ENCODE data around the gene AKAP6.

Gene AKAP6

DNA sequence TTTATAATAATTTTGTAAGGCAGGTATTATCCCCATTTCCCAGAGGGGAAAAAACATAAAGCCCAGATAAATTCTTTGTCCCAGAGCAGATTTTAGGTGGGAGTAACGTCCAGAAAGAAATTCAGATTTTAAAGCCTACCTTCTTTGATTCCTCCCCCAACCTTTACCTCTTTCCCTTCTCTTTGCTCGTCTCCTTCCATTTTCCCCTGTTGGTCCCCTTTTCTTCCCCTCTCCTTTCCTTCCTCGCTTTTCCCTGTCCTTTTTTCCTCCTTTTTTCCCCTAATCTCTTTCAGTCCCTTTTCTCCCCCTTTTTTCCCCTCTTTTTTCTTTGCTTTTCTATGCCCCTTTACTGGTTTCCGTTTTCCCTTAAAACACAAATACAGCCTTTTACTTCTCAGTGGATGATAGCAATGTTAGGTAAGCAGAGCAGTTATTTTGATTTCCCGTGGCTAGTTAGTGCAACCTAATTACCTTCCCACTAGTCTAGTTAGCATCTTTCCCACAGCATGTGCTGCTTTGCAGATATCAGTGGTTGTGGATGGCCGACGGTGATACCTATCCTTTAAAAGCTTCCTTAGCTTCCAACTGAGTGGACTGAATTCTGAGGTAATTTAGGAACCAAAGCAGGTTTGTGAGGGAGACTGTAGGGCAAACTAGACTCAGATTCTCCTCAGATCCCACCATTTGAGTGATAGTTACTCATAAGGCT lies 10.9 kb upstream of the AKAP6 start:
- DNase-seq (ENCODE audit: insufficient read length, low spot score): no peak
- no peak for FAIRE-seq
- TF ChIP-seq CTCF (IDR thresholded peaks at IDR 0.05; ENCODE audit: insufficient read depth, missing control alignments): no peak

DNA sequence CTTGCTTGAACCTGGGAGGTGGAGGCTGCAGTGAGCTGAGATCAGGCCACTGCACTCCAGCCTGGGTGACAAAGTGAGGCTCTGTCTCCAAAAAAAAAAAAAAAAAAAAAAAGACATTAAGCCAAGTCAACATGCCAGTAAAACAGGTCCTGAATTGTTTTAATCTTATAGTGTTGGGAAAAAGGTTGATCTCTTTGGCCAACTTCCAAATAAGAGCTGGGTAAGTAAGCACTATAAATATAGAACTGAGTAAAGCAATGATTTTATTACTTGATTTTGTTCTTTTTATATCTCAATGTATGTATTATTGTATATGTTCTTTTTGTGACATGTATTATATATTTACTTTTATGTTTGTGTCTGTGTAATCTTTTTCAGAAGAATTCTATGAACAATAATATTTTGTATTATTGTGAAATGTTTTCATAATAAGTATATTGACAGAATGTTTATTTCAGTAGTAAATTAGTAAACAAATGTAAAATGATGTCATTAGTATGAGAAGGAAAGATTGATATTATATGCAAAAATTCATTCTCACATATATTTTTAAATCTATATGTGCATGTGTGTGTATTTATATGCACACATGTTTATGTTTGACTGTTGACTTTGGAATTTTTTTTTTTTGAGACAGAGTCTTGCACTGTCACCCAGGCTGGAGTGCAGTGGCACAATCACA lies 9.6 kb upstream of the AKAP6 start:
- no peak for DNase-seq (ENCODE audit: insufficient read length, low spot score)
- no peak for TF ChIP-seq CTCF (IDR thresholded peaks at IDR 0.05; ENCODE audit: insufficient read depth, missing control alignments)
- no peak for FAIRE-seq

DNA sequence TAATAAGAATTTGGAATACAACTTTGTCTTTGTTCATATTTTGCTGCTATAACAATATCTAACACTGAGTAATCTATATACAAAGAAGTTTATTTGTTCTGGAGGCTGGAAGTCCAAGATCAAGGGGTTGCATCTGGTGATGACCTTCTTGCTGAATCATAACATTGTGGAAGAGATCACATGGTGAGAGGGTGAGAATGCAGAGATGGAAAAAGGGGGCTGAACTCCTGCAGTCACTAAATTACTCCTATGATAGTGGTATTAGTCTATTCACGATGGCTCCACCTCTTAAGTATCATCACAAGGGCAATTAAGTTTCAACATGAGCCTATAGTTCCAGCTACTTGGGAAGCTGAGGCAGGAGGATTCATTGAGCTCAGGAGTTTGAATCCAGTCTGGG lies 4.5 kb upstream of the AKAP6 start:
- TF ChIP-seq CTCF (IDR thresholded peaks at IDR 0.05; ENCODE audit: insufficient read depth, missing control alignments): no peak
- no peak for FAIRE-seq
- no peak for DNase-seq (ENCODE audit: insufficient read length, low spot score)

GRCh38 chr14:32327255-32327961 lies 1.7 kb upstream of the AKAP6 start:
- no peak for DNase-seq (ENCODE audit: insufficient read length, low spot score)
- TF ChIP-seq CTCF (IDR thresholded peaks at IDR 0.05; ENCODE audit: insufficient read depth, missing control alignments): no peak
- FAIRE-seq: no peak

DNA sequence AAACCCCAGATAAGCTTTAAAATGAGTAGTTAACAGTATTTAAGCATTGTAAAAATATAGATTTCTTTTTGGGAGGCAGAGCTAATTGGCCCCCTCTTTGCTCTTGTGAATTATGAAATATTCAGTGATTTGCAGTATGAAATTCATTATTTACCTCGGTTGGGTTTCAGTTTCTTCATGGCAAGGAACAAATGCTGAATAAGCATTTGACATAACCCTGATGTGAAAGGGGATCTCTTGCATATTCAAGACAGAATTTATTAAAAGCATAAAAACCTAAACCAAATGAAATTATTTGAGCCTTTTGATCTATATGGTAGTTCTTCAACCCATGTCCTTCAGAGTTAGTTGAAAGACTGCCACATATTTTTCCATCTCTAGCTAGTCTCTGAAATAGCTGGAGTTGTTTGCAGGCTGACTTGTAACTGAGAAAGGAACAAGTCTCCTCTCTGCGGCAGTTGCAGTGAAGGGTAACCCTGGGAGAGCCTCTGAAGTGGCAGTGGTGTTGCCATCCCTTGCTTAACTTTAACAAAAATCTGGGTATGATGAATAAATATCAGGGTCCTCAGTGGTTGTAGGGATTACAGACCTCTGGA lies 690 bp downstream of the AKAP6 start:
- FAIRE-seq: no peak
- no peak for DNase-seq (ENCODE audit: insufficient read length, low spot score)
- no peak for TF ChIP-seq CTCF (IDR thresholded peaks at IDR 0.05; ENCODE audit: insufficient read depth, missing control alignments)

DNA sequence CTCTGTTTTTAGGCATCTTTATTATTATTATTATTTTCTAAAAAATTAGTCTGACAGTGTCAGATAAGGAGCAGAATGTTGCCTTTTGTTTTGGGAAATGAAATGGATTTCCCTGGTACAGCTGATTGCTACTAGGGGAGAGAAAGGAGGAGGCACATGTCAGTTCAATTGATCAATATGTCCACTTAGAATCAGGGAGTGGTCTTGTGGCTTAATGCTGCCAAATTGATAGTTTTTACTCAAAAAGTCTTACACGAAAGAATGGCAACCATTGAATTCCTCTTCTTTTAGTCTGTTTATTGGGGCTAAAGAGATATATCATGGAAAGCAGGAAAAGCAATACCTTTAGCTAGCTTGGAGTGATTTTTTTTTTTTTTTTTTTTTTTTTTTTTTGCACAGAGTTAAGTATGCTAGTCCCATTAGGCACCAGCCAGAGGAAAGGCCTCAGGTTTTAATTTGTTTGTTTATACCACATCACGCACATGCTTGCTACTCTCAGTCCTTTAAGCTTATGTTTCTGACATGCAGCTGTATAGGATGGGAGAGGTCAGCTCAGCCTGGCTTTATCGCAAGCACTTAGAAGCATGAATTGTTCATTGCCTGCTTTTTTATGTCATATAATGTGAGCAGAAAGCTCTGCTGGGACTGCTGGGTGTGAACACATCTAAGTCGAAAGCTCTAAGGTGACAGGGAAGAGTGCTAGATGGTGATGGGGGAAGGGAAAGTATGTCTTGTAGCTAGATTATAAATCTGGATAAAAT lies 1.4 kb downstream of the AKAP6 start:
- TF ChIP-seq CTCF (IDR thresholded peaks at IDR 0.05; ENCODE audit: insufficient read depth, missing control alignments): no peak
- DNase-seq (ENCODE audit: insufficient read length, low spot score): no peak
- peak; percentile 61 for FAIRE-seq

Measured in D721Med (cell line).